Cardiac muscle cell (in vitro differentiated cells and primary cell): ENCODE data around the gene SLC47A2. TPM values are rescaled to one million over a fixed set of nuclear protein-coding genes. Genes with fewer than 3 reads are reported as not detected.

Experiments
- DNase-seq, 2 donors: peaks; one replicate each; pipeline versions ENCODE4 v3.0.0 to v3.0.0-alpha.2; 2010 to 2017; ENCODE audit warnings: low read depth in 1 of 2, low spot score in 1 of 2
- H3K27ac ChIP-seq: fragments of 200-600 bp; sonication (generic); 2 replicates; pipeline ENCODE4 v1.5.1; 2016
- H3K27me3 ChIP-seq: fragments of 200-600 bp; sonication (generic); 2 replicates; pipeline ENCODE4 v1.6.0; 2016; ENCODE audit warnings: control low read depth
- H3K36me3 ChIP-seq: fragments of 200-600 bp; sonication (generic); 2 replicates; pipeline ENCODE4 v1.5.1; 2016; ENCODE audit warnings: control low read depth
- H3K4me1 ChIP-seq: fragments of 200-600 bp; sonication (generic); 2 replicates; pipeline ENCODE4 v1.8.1; 2017; ENCODE audit warnings: low read depth, mild to moderate bottlenecking, mixed run types
- H3K4me3 ChIP-seq: fragments of 200-600 bp; sonication (generic); 2 replicates; pipeline ENCODE4 v1.5.1; 2016; ENCODE audit warnings: mild to moderate bottlenecking
- H3K9me3 ChIP-seq: fragments of 200-600 bp; sonication (generic); 2 replicates; pipeline ENCODE4 v1.5.1; 2017; ENCODE audit warnings: low read depth, mild to moderate bottlenecking, control low read depth
- CTCF ChIP-seq: IDR thresholded peaks from 2 replicates; pipeline ENCODE4 v1.5.1; 2012; ENCODE audit warnings: low read depth, mild to moderate bottlenecking, low read length
- polyA plus RNA-seq: library from polyadenylated mRNA; unstranded; fragments of >200 nt; fragmentation: Nextera tagmentation; extraction: Ambion mirVana; gene quantifications from 2 replicates; pipeline ENCODE4 v1.2.1, GENCODE V29; 2016
- total RNA-seq: library from RNA; depleted of rRNA; stranded (reverse); fragments of >200 nt; gene quantifications from 2 replicates; pipeline ENCODE4 v1.2.3, GENCODE V29; 2016

Gene SLC47A2
- total and polyA plus RNA-seq, 2 experiments from 2014 or later, result 0.27 to 0.37 TPM

DNA sequence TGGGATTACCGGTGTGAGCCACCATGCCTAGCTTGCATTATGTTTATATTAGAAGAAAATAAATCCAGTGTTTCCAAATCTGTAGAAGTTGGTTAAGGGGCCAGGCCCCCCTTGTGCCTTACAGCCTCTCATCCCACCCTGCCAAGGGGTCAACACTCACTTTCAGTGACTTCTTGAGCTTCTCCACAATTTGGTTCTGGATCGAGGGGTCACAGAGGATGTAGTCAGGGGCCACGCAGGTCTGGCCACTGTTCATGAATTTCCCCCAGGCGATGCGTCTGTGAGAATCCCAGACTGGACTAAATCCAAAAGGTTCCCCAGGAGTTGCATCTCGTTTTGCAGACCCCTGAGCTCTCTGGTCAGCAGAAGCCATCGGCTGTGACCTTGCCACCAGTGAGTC is 24.5 kb upstream of the SLC47A2 start:
- H3K27ac ChIP-seq, result no peak overlapping the region
- H3K9me3 ChIP-seq, result no peaks in the 10 kb centered on the region
- H3K4me3 ChIP-seq, result no peak overlapping the region
- no peak for TF ChIP-seq CTCF
- no peaks in the 10 kb centered on the region for H3K4me1 ChIP-seq
- peaks cover 3% of the 10 kb centered on the region for H3K27me3 ChIP-seq
- no peak for DNase-seq
- H3K36me3 ChIP-seq, result no peaks in the 10 kb centered on the region

- Histone ChIP-seq H3K27me3 (no peaks in the 10 kb centered on the region), H3K4me3 (no peak overlapping the region), H3K9me3 (no peaks in the 10 kb centered on the region), H3K27ac (no peak overlapping the region), H3K36me3 (no peaks in the 10 kb centered on the region), H3K4me1 (no peaks in the 10 kb centered on the region)
- DNase-seq, result no peak
- TF ChIP-seq CTCF, result no peak
Observed at GRCh38 chr17:19739241-19740201, 23.1 kb upstream of the SLC47A2 start.

- Histone ChIP-seq H3K4me1 (no peaks in the 10 kb centered on the region), H3K36me3 (no peaks in the 10 kb centered on the region), H3K27ac (no peak overlapping the region), H3K4me3 (no peak overlapping the region), H3K9me3 (no peaks in the 10 kb centered on the region), H3K27me3 (no peaks in the 10 kb centered on the region)
- no peak for TF ChIP-seq CTCF
- DNase-seq, result no peak
Observed at GRCh38 chr17:19738757-19739156, 22.4 kb upstream of the SLC47A2 start.

- no peak overlapping the region for H3K27ac ChIP-seq
- no peak for DNase-seq
- no peaks in the 10 kb centered on the region for H3K4me1 ChIP-seq
- no peaks in the 10 kb centered on the region for H3K27me3 ChIP-seq
- no peaks in the 10 kb centered on the region for H3K36me3 ChIP-seq
- no peaks in the 10 kb centered on the region for H3K9me3 ChIP-seq
- no peak overlapping the region for H3K4me3 ChIP-seq
- TF ChIP-seq CTCF, result no peak
Observed at GRCh38 chr17:19738073-19738449, 21.7 kb upstream of the SLC47A2 start.

DNA sequence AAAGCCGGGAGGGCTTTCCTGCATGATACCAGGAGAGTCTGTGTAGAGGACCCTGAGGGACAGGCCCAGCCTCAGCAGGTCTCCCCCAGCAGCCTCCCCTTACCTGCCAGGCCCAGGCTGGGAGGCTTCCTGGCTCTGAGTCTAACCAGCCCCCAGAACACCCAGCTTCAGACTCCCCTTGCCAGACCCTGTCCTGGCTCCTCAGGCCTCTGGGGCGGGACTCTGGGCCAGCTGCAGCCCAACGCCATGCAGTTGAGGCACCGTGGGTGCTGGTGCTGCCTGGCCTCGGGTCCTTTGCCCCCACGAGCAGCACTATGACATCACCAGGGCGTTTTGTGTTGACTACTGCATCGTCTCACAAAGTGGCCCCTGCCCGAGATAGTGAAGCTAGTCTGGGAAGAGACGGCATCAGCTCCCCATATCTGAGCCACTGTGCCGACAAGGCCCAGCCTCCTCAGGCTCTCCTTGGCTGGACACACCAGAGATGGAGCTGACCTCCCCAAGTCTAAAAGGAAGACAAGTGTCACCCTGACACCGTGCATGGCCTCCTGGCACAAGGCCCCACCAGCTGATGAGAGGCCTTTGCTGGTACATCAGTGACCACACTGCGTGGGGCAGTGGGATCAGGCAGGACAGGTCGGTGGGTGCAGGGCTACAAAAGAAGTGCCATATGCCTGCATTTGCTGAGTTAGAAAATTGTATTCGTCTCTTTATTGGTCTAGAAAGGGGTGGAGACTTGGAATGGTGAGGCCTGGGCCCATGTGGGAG is 21.1 kb upstream of the SLC47A2 start:
- Histone ChIP-seq H3K27me3 (no peaks in the 10 kb centered on the region), H3K27ac (no peak overlapping the region), H3K4me3 (no peak overlapping the region), H3K36me3 (no peaks in the 10 kb centered on the region), H3K4me1 (no peaks in the 10 kb centered on the region), H3K9me3 (no peaks in the 10 kb centered on the region)
- no peak for TF ChIP-seq CTCF
- DNase-seq, result no peak
